D341Med (cell line): Measurements from ENCODE around the gene KCTD16.
A peak's percentile ranks its signal among the peaks of the same experiment; 100 is the strongest.

Experiments
- DNase-seq: peaks from one replicate; pipeline ENCODE4 v3.0.0; 2012; ENCODE audit warnings: low spot score

The KCTD16 gene

GRCh38 chr5:144284931-144285502 is 114.3 kb downstream of the KCTD16 start:
- no peak for DNase-seq

GRCh38 chr5:144289277-144289676 is 118.6 kb downstream of the KCTD16 start:
- no peak for DNase-seq

GRCh38 chr5:144292029-144292428 is 121.4 kb downstream of the KCTD16 start:
- DNase-seq: no peak

- DNase-seq: no peak
These were observed 124.6 kb downstream of the KCTD16 start for GRCh38 chr5:144295284-144295683.

- no peak for DNase-seq
These were observed 126.4 kb downstream of the KCTD16 start for GRCh38 chr5:144297081-144297480.

- DNase-seq: no peak
These were observed 128.0 kb downstream of the KCTD16 start for GRCh38 chr5:144298658-144299057.

- DNase-seq: no peak
These were observed 134.0 kb downstream of the KCTD16 start for GRCh38 chr5:144304688-144305087.

GRCh38 chr5:144307736-144308135 is 137.1 kb downstream of the KCTD16 start:
- DNase-seq: peak; percentile 45

- DNase-seq: no peak
These were observed 137.5 kb downstream of the KCTD16 start for GRCh38 chr5:144308174-144308573.

GRCh38 chr5:144308906-144309670 is 138.4 kb downstream of the KCTD16 start:
- no peak for DNase-seq

- no peak for DNase-seq
These were observed 139.9 kb downstream of the KCTD16 start for GRCh38 chr5:144310621-144311020.

- DNase-seq: no peak
These were observed 142.6 kb downstream of the KCTD16 start for GRCh38 chr5:144313147-144313726.

GRCh38 chr5:144315026-144315425 is 144.4 kb downstream of the KCTD16 start:
- no peak for DNase-seq

- no peak for DNase-seq
These were observed 145.4 kb downstream of the KCTD16 start for GRCh38 chr5:144315994-144316634.

GRCh38 chr5:144318011-144318410 is 147.3 kb downstream of the KCTD16 start:
- DNase-seq: no peak

- DNase-seq: no peak
These were observed 147.8 kb downstream of the KCTD16 start for GRCh38 chr5:144318460-144318859.

- no peak for DNase-seq
These were observed 152.5 kb downstream of the KCTD16 start for GRCh38 chr5:144323181-144323580.

- no peak for DNase-seq
These were observed 154.9 kb downstream of the KCTD16 start for GRCh38 chr5:144325532-144325931.

GRCh38 chr5:144328494-144328893 is 157.8 kb downstream of the KCTD16 start:
- no peak for DNase-seq

GRCh38 chr5:144328980-144329379 is 158.3 kb downstream of the KCTD16 start:
- no peak for DNase-seq

- DNase-seq: no peak
These were observed 159.0 kb downstream of the KCTD16 start for GRCh38 chr5:144329681-144330080.

- DNase-seq: no peak
These were observed 160.7 kb downstream of the KCTD16 start for GRCh38 chr5:144331361-144331760.

- peak; percentile 36 for DNase-seq
These were observed 161.6 kb downstream of the KCTD16 start for GRCh38 chr5:144332265-144332664.
